Left lung (tissue), 10 donors: Measurements from ENCODE around the gene VSTM2L. TPM values are rescaled to one million over a fixed set of nuclear protein-coding genes. Genes with fewer than 3 reads are reported as not detected.

Experiments used
- ATAC-seq: fragments of 200-7000 bp; cut with Tn5 transposase; one replicate; pipeline ENCODE4 v1.9.1; 2020; ENCODE audit warnings: moderate library complexity
- DNase-seq, 4 donors: peaks; one replicate each; pipeline ENCODE4 v3.0.0-alpha.2; 2013 to 2020
- H3K27ac ChIP-seq, 2 donors: fragments of 200-600 bp; sonication (generic) in 1 of 2; one replicate each; pipeline versions ENCODE4 v1.5.0 to v1.8.0; 2020 to 2021
- H3K27me3 ChIP-seq, 2 donors: fragments of 200-600 bp; sonication (generic) in 1 of 2; one replicate each; pipeline versions ENCODE4 v1.5.0 to v1.8.0; 2020 to 2021
- H3K36me3 ChIP-seq, 2 donors: fragments of 200-600 bp; sonication (generic) in 1 of 2; one replicate each; pipeline versions ENCODE4 v1.5.0 to v1.8.0; 2020 to 2021
- H3K4me1 ChIP-seq, 2 donors: fragments of 200-600 bp; one replicate each; pipeline ENCODE4 v1.8.0; 2021
- H3K4me3 ChIP-seq, 2 donors: fragments of 200-600 bp; sonication (generic) in 1 of 2; one replicate each; pipeline versions ENCODE4 v1.5.0 to v1.8.0; 2020 to 2021; ENCODE audit warnings: mild to moderate bottlenecking in 1 of 2
- H3K9me3 ChIP-seq, 2 donors: fragments of 200-600 bp; sonication (generic) in 1 of 2; one replicate each; pipeline versions ENCODE4 v1.5.0 to v1.8.0; 2020 to 2021
- CTCF ChIP-seq, 2 donors: fragments of 200-600 bp; sonication (generic) in 1 of 2; IDR thresholded peaks; one replicate each; pipeline versions ENCODE4 v1.5.0 to v1.8.0; 2021; ENCODE audit warnings: antibody characterized with exemption in 2 of 2
- intact Hi-C, 2 donors: fragments of 100-400 bp; cut with DNase I; formaldehyde crosslinking; loops; one replicate each; pipeline versions ENCODE4 v1.11.2 to v1.14.2; 2022
- polyA plus RNA-seq, 6 donors: library from polyadenylated mRNA; unstranded; fragments of 120-200 nt; gene quantifications; one replicate each; pipeline ENCODE4 v1.2.1, GENCODE V29; 2013; ENCODE audit not compliant: insufficient read length in 6 of 6
- total RNA-seq, 2 donors: library from RNA; stranded (reverse); fragmentation: NEBNext Ultra II Directional; extraction: Animal tissue kit (Norgen Biotek cat#: 25700); gene quantifications; one replicate each; pipeline ENCODE4 v1.2.1, GENCODE V29; 2021
- donor health status: DM: no; HTN: yes; CAD: no.
- donor health status: DM: no; HTN: no; CAD: no.

VSTM2L gene
- total and polyA plus RNA-seq, 8 donors = 2.7 to 31.9 (median 7.2) TPM

- Histone ChIP-seq H3K27ac (peak overlapping the region in 1 of 2 donors; percentile 53), H3K36me3 (peaks cover 0 to 11% of the 10 kb centered on the region in 2 donors), H3K4me1 (peaks cover 28 to 67% of the 10 kb centered on the region in 2 donors), H3K4me3 (no peak overlapping the region), H3K9me3 (no peaks in the 10 kb centered on the region), H3K27me3 (no peaks in the 10 kb centered on the region)
- no peak for TF ChIP-seq CTCF (IDR thresholded peaks at IDR 0.05)
- DNase-seq (no peak), ATAC-seq (no peak)
- intact Hi-C loops = no loop called here
Observed at GRCh38 chr20:37988306-37988954, 85.5 kb downstream of the VSTM2L start.

GRCh38 chr20:37989601-37990295 is 86.8 kb downstream of the VSTM2L start:
- intact Hi-C loops = loop anchor here in 1 of 2 donors (10.0 kb wide), 1 partner anchor 425 kb away; no protein-coding TSS in a partner anchor
- Histone ChIP-seq H3K27me3 (no peaks in the 10 kb centered on the region), H3K4me3 (no peak overlapping the region), H3K4me1 (peaks cover 38 to 76% of the 10 kb centered on the region in 2 donors), H3K27ac (peak overlapping the region; percentile 41 to 75), H3K9me3 (no peaks in the 10 kb centered on the region), H3K36me3 (peaks cover 0 to 23% of the 10 kb centered on the region in 2 donors)
- ATAC-seq (peak; percentile 25), DNase-seq (peak in 1 of 4 donors; percentile 57)
- no peak for TF ChIP-seq CTCF (IDR thresholded peaks at IDR 0.05)

- no peak for TF ChIP-seq CTCF (IDR thresholded peaks at IDR 0.05)
- peaks cover 0 to 32% of the 10 kb centered on the region in 2 donors for H3K36me3 ChIP-seq
- H3K9me3 ChIP-seq = no peaks in the 10 kb centered on the region
- ATAC-seq = peak; percentile 33
- intact Hi-C loops = loop anchor here in 1 of 2 donors (10.0 kb wide), 1 partner anchor 426 kb away; no protein-coding TSS in a partner anchor
- peaks cover 39 to 76% of the 10 kb centered on the region in 2 donors for H3K4me1 ChIP-seq
- DNase-seq = peak; percentile 60 to 93 (median 88)
- H3K27me3 ChIP-seq = no peaks in the 10 kb centered on the region
- H3K27ac ChIP-seq = peak overlapping the region; percentile 41 to 75
- no peak overlapping the region for H3K4me3 ChIP-seq
Observed at GRCh38 chr20:37990571-37991151, 87.7 kb downstream of the VSTM2L start.

- no peak for DNase-seq
- H3K36me3 ChIP-seq = peaks cover 0 to 39% of the 10 kb centered on the region in 2 donors
- H3K4me3 ChIP-seq = no peak overlapping the region
- H3K4me1 ChIP-seq = peaks cover 39 to 70% of the 10 kb centered on the region in 2 donors
- H3K27me3 ChIP-seq = no peaks in the 10 kb centered on the region
- H3K27ac ChIP-seq = peak overlapping the region in 1 of 2 donors; percentile 75
- no peaks in the 10 kb centered on the region for H3K9me3 ChIP-seq
- no peak for TF ChIP-seq CTCF (IDR thresholded peaks at IDR 0.05)
- ATAC-seq = no peak
- intact Hi-C loops = loop anchor here in 1 of 2 donors (10.0 kb wide), 1 partner anchor 427 kb away; no protein-coding TSS in a partner anchor
Observed at GRCh38 chr20:37991157-37991866, 88.4 kb downstream of the VSTM2L start.
